ENCODE results near the gene NADSYN1. TPM values are rescaled to one million over a fixed set of nuclear protein-coding genes. Genes with fewer than 3 reads are reported as not detected.
A peak's percentile ranks its signal among the peaks of the same experiment; 100 is the strongest.
"Not testable (repeated sequence)": the region's sequence is repeated elsewhere in the genome, so short reads cannot be mapped to it uniquely, and the experiment has no call there.

Gene NADSYN1
- total and polyA plus RNA-seq, 2 of the 13 experiments (the other 11 are each of a cell fraction or from before 2014, with no cell fraction given), result 35.7 to 51.5 TPM

- TF ChIP-seq TFE3 (CRISPR knock-in tag; IDR thresholded peaks at IDR 0.05) (0 out of 2 replicates have a peak, but pooled peaks have one; percentile 29), ZNF614 (CRISPR knock-in tag; IDR thresholded peaks at IDR 0.05; ENCODE audit: borderline replicate concordance) (0 out of 2 replicates have a peak, but pooled peaks have one; percentile 22), ZFP36L1 (CRISPR knock-in tag; IDR thresholded peaks at IDR 0.05) (no peak), ZNF251 (CRISPR knock-in tag; IDR thresholded peaks at IDR 0.05) (no peak), FOXA3 (CRISPR knock-in tag; IDR thresholded peaks at IDR 0.05) (peak; percentile 73; the same call in 1 of the 2 replicates), IKZF5 (CRISPR knock-in tag; IDR thresholded peaks at IDR 0.05) (no peak; the same call in 1 of the 2 replicates), ZMYM2 (CRISPR knock-in tag; IDR thresholded peaks at IDR 0.05) (0 out of 2 replicates have a peak, but pooled peaks have one; percentile 26)
Observed at GRCh38 chr11:71525938-71526495, 73.0 kb downstream of the NADSYN1 start (continued).

GRCh38 chr11:71526796-71527575 lies 74.0 kb downstream of the NADSYN1 start, which contains the start of gene KRTAP5-7:
Gene KRTAP5-7 (plus strand): TSS chr11:71527267. CDS start chr11:71527301, 34 bp downstream.
- DNase-seq (ENCODE audit: low spot score); FAIRE-seq; in situ Hi-C loops (cut with HindIII; ENCODE audit: extremely low pct_ligation_motif_present, low pct_unique_long_range_greater_than_20kb); H3K27me3 ChIP-seq (ENCODE audit: control insufficient read depth in 1 of 2, insufficient read depth in 2 of 2, low read length in 2 of 2); H3K79me2 ChIP-seq (ENCODE audit: insufficient read depth, low read length); H4K20me1 ChIP-seq (ENCODE audit: insufficient read depth, low read length); intact Hi-C loops (cut with micrococcal nuclease; ENCODE audit: unreplicated experiment); H2AFZ ChIP-seq (ENCODE audit: low read length); H3K9me3 ChIP-seq (ENCODE audit: low read length); CTCF ChIA-PET (ENCODE audit: low intra/inter-chr PET ratio, low total read pairs); H3K36me3 ChIP-seq (replicated peaks in 1 of 2; ENCODE audit: control insufficient read depth in 1 of 2, insufficient read depth in 2 of 2, low read length in 2 of 2); BruUV-seq (replicated peaks); TF ChIP-seq SOX6 (IDR thresholded peaks at IDR 0.05): not testable (repeated sequence)
- Histone ChIP-seq H3K9ac (ENCODE audit: insufficient read depth, low read depth, low read length) (peak within 1 kb of the TSS; percentile 35; the same call in 1 of the 2 replicates), H3K4me1 (ENCODE audit: insufficient read depth, low read length) (peaks cover 62% of the 10 kb centered on the region), H3K27ac (ENCODE audit: extremely low read length, insufficient read depth, low read length) (peak within 1 kb of the TSS; percentile 4), H3K4me2 (ENCODE audit: low read depth, low read length) (peak within 1 kb of the TSS; percentile 52), H3K4me3 (replicated peaks in 1 of 3; ENCODE audit: insufficient read depth in 1 of 3, low read depth in 2 of 3, low read length in 3 of 3) (peak within 1 kb of the TSS in 2 of 3 experiments; percentile 48 to 60; a peak in 3 of 6 replicates)
- ATAC-seq, result peak; percentile 53
- 7% methylated on average over 5 of the region's 10 CpGs for WGBS (ENCODE audit: low lambda C conversion rate)
- POLR2A ChIA-PET, result interaction anchor here (0.7 to 2.7 kb wide), 3 partner anchors 18 to 79 kb away, joined by 3 to 6 read pairs (median 3); partner anchors contain the start of gene DHCR7
- TF ChIP-seq POGZ (CRISPR knock-in tag; IDR thresholded peaks at IDR 0.05) (0 out of 2 replicates have a peak, but pooled peaks have one; percentile 17), POLR2AphosphoS5 (IDR thresholded peaks at IDR 0.05; ENCODE audit: low read depth, low read length) (0 out of 2 replicates have a peak, but pooled peaks have one; percentile 10), ZNF362 (CRISPR knock-in tag; IDR thresholded peaks at IDR 0.05; ENCODE audit: borderline replicate concordance) (0 out of 2 replicates have a peak, but pooled peaks have one; percentile 15), RAD51 (IDR thresholded peaks at IDR 0.05; ENCODE audit: borderline replicate concordance) (peak; percentile 57), PAXIP1 (CRISPR knock-in tag; conservative IDR thresholded peaks at IDR 0.05) (peak; percentile 47; the same call in 1 of the 2 replicates), SOX6 (CRISPR knock-in tag; IDR thresholded peaks at IDR 0.05) (peak; percentile 31; the same call in 1 of the 2 replicates)
